Pulmonary artery endothelial cell (primary cell): ENCODE data around the gene NOX5. TPM values are rescaled to one million over a fixed set of nuclear protein-coding genes. Genes with fewer than 3 reads are reported as not detected.

ENCODE experiments used
- DNase-seq: peaks from one replicate; pipeline ENCODE4 v3.0.0-alpha.2; 2011; ENCODE audit warnings: low read depth, low spot score
- total RNA-seq: library from RNA; depleted of rRNA; stranded (reverse); fragments of >200 nt; gene quantifications from 2 replicates; pipeline ENCODE4 v1.2.3, GENCODE V29; 2014

NOX5 gene
- total RNA-seq, 1 donor from 2014 or later: not detected

DNA sequence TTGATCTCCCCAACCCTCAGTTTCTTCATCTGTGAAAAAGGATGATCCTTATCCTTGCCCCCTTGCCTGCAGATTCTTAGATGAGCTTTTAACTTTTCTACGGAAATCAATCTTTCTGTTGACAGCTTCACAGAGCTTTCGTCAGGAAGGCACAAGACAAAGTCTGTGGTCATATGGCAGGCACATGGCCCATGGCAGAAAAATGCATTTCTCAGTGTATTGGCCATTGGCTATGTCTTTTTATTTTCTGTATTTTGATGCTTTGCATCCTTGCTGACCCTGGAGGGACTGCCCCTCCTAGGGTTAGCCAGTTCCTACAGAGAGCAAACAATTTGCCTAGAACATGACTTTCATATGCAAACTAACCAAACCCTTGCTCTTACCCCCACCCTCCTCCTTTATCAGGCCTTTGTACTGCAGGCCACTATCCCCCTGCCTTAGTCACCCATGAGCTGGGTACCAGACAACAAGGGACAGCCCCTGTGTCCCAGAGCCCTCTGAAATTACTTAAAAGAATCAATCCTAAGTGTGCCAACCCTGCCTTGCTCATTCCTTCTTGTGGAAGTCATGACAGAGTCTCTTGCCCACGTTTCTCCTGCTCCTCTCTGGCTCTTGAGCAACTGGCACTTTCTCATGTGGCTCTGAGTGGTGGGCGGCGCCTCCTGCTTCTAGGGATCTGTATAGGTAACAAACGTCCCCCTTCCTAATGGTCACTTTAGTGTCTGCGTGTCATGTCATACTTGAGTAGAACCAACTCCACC, 24.1 kb upstream of the NOX5 start:
- DNase-seq: no peak

DNA sequence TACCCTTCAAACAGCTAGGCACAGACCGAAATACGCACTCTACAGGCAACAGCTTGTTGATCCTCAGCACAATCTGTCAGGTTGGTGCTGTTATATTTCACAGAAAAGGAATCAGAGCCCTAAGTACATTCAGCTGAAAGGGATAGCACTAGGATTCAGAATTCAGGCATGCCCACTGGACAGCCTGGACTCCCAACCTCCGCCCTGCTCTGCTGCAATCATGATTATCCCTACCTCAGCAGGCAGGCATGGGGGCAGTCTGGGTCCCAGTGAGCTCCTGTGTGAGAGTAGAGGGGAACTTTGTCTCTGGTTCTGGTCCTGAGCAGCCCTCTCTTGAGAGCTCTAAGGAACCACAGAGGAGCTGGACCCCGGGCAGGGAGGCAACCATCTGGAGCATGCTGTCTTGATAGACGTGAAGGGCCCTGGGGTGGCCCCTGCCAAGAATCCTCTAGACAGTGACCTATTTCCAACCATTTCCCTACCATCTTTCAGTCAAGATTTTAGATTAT, 23.4 kb upstream of the NOX5 start:
- DNase-seq: no peak

DNA sequence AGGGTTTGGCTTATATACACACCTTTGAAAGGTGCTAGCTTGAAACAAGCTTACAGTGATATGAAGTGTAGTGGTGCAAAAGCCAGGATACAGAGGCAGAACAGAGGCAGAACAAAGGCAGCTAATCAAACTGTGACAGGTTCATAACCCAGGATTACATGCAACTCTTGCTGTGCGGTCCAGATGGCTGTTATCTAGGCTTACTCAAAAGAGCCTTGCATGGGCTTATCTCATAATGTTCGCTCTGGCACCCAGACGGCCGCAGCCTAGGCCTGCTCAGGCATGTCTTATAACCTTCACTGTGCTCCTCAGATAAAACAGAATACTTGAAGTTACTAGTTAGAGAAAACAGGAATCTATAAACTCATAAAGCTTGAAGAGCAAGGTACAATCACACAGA, 22.8 kb upstream of the NOX5 start:
- DNase-seq: no peak

DNA sequence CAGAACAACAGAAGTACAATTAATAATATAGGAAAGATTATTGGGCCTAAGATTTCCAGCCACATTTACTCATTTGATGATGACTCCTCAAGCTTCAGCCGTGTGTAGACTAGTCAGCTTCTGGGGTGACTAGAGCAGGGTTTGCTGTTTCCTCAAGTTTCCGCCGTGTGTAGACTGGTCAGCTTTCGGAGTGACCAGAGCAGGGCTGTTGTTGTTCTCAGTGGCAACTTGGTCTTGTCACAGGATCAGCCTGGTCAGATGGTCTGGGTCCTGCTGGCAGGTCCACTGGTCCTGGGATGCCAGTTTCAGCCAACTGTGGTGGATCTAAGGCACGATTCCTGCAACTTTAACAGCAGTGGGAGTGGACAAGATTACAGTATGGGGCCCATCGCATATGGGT, 21.8 kb upstream of the NOX5 start:
- DNase-seq: no peak

DNA sequence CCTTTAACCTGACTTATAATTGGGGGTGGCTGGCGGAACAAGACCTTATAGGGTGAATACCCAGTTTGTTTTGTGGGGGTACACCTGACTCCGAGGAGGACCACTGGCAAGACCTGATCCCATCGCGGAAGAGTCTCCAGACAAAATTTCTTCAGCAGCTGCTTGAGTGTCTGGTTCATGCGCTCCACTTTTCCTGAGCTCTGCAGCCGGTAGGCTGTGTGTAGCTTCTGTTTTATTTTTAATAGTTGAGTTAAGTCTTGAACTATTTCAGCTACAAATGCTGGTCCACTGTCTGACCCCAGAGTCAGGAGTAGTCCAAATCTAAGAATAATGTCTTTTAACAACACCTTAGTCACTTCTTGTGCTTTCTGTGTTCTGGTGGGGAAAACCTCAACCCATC, 21.2 kb upstream of the NOX5 start:
- no peak for DNase-seq

DNA sequence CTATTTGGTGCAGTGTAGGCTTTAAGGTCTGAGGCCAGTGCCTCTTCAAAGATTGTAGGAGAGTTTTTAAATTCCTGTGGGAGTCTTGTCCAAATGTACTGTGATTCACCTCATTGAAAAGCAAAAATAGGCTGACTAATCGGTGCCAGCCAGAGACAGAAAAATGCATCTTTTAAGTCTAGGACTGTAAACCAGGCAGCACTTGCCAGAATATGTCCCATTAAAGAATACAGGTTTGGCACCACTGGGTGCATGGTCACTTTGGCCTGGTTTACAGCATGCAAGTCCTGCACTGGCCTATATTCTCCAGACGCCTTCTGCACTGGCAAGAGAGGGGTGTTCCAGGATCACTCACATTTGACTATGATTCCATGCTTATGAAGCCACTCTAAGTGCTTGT, 20.3 kb upstream of the NOX5 start:
- no peak for DNase-seq

DNA sequence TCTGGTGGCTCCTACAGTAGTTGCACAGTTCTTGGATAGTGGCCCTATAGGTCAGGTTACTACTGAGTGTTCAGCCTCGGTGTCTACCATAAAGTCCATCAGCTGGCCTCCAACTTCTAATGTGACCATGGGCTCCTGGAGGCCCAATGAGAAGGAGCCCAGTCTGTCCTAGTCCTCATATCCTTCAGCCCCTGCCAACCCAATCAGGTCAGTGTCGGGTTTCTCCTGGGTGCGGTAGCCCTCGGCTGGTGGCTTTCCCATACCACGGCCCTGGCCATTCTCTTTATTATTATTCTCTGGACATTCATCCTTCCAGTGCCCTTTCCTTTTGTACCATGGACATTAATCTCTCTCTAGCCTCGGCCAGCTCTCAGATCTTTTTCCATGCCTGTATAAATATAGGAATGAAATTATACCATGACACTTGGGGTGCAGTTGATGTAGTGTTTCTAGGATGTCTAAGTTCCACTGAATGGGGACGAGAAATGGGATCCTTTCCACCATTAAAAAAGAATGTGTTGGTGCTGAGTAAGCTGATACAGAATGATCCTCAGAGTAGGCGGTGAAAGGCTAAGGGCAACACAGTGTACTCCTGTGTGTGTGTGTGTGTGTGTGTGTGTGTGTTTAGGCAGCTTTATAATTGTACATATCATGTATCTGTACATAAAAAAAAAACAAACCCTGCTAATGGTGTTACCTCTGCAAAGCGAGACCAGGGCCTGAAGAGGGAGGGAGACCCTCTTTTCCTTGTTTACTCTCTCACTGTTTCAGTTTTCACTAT, 19.3 kb upstream of the NOX5 start:
- DNase-seq: no peak

DNA sequence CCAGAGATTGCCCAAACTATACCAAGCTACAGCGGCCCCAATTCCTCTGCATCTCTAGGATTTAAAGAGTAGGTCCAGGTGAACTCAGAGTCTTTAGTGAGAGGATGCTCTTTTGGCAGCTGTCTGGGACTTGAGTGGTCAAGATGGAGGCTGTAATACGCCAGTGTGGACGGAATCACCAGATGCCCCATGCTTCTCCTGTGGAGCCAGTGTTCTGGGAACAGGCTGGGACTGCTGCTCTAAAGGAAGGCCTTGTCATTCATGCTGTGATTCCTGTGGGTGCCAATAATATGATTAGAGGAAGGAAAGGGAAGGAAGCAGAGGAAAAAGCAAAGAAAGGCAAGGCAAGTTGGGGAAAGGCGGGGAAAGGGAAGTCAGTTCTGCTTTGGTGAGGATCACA, 17.4 kb upstream of the NOX5 start:
- no peak for DNase-seq

DNA sequence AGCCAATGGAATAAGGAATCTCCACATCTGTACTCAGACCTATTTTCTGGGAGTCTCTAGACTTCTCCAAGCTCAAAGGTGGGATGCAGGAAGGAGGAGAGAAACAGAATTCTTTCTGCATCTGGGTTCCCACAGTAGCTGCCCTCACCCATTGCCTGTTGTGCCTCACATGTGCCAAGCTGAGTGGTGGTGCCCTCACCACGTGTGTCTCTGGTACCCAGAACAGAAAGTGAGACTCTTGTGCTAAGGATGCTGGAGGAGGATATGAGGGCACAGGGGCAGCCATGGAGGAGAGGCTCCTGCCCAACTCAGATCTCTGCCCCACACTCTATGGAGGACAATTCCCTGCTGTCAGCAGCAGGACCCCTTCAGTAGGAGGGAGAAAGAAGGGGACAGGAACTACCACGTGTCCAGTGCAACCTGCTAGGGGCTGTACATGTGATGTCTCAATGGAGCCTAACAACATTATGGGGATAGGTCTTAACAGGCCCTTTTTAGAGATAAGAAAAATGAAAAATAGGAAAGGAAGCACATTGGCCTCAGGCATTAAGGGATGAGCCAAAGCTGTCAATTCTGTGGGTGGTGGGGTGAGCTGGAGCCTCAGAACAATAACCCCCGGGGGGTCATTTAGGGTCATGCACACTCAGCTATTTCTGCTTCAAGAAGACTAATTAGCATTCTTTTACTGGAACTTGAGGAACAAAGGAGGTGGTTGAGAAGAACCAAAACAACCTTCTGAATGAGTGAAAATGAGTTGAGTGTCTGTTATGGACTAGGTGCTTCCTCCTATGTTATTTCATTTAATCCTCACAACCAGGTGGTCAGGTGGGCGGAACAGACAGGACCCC, 16.3 kb upstream of the NOX5 start:
- no peak for DNase-seq

DNA sequence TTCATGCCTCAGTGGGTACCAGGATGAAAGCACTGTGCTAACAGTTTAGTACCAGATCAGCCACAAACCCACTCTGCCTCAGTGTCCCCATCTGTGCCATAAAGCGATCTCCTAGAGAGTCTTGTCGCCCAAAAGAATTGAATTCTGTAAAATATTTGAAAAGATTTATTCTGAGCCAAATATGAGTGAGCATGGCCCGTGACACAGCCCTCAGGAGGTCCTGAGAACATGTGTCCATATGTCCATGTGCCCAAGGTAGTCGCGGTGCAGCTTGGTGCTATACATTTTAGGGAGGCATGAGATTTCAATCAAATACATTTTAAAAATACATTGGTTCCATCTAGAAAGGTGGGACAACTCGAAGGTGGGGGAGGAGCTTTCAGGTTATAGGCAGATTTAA, 15.4 kb upstream of the NOX5 start:
- no peak for DNase-seq

DNA sequence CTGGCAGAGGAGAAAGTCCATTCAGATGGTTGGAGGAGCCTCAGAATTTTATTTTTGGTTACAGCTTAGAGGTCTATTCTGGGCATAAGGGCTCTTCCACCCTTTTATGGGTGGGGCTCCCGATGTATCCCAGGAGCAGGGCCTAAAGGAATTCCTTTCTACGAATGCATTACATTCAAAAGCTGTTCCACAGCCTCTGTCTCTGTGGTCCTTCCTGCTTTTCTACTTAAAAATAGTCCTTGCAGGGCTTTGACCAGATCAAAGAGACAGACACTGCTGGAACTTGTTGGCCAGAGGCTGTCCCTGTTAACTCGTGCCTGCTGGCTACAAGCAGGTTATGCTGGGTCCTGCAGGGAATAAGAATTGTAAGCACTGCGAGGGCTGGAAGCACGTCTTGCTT, 14.4 kb upstream of the NOX5 start:
- DNase-seq: no peak

DNA sequence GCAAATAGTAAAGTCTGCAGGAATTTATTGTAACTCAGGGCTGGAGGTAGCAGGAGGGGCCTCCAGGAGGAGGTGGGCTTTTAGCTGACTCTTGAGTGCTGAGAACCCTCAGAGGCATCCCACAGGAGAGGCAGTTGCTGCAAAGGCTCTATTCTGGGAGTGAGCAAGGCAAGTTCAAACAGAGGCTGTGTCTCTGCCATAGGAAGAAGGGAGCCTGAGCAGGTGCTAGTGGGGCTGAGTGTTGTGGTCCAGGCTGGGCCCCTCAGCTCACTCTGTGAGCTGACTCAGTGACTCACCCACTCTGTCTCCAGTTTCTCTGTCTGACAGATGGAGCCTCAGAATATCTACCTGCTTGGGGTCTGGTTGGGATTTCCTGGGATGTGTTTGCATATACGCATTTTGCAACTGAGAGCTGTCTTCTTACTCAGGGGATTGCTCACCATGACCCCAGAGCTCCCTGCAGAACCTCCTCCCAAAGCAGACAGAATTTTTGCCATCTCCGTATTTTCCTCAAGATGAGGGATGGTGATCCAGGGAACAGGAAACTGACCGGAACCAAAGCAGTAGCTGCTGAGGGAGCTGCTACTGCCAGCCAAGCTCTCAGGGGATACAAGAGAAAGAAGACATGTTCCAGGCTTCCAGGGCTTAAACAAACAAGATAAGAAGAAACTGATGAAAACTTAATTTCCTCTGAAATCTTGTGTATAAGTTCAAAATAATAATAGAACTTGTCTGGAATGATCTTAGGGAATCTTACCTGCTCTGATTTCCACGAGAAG, 13.6 kb upstream of the NOX5 start:
- no peak for DNase-seq

DNA sequence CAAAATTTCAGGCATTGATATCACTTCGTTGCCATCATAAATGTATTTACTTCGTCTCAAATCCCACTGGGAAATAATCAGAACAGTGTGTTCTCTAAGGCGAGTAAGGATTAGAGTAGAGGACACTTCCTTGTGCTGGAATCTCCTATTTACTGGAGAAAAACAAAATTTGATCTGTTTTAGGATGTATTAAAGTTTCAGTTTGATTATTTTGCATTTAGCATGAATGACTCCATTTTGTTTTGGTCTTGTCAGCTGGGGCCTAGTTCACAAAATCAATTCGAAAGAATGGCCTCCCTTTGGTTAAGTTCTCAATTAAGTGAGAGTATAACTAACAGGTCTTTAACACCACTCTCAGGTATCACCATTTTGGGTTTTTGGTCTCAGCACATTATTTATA, 11.7 kb upstream of the NOX5 start:
- no peak for DNase-seq

DNA sequence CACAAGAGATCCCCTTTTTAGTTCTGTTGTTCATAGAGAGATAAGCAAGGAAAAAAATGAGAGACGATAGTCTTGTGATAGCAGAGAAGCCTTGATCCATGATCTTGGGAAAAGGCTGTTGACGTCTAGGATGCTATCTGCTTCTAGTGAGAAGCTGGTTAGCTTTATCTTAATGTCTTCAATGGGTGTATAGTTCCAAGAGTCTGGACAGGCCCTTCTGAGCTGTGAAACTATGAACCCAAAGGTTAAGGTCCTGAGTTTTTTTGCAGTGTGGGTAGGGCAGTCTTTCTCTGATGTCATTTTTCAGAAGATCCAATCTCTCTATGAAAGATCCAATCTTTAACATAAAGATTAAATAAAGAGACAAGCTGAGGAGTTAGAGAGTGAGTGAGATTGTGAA, 10.5 kb upstream of the NOX5 start:
- no peak for DNase-seq

DNA sequence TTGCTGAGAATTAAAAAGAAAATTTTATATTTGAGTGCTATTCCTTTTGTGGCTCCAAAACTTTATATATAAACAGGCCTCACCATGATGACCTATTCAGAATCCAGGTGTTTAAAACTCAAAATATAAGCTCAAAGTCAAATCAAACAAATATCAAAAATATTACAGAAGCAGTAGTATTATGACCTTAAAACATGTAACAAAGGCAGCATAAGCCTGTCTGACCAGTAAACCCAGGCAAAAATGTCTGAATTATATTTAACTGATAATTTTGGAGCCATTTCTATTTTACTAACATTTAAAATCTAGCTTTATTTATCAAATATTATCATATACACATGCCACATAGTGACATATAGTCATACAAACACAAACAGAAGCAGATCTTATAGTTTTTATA, 6.4 kb upstream of the NOX5 start:
- no peak for DNase-seq

DNA sequence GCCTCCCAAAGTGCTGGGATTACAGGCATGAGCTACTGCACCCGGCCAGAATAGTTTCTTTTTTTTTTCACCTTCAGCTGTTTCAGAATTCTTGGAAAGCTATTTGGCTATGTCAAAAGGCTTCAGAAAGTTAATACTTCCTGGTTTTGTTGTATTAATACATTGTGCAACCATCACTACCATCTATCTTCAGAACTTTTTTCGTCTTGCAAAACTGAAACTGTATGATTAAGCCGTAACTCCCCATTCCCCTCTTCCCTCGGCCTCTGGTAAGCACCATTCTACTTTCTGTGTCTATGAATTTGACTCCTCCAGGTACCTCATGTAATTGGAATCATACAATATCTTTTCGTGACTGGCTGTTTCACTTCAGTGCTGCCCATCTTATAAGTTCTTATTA, 5.2 kb upstream of the NOX5 start:
- no peak for DNase-seq

DNA sequence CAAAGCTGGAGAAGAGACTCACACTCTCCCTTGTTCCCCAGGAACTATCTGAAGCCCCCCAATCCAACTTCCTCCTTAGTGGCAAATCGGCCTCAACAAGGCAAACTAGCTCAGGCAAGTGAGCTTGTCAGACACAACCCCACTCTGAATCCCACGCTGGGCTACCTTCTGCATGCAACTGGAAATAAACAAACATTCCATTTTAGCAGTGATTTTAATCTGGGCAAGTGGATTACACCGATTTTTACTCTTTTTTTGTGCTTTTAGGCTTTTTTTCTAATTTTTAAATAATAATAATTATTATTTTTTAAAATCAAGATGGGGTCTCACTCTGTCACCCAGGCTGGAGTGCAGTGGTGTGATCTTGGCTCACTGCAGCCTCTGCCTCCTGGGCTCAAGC, 2.9 kb upstream of the NOX5 start:
- DNase-seq: no peak

DNA sequence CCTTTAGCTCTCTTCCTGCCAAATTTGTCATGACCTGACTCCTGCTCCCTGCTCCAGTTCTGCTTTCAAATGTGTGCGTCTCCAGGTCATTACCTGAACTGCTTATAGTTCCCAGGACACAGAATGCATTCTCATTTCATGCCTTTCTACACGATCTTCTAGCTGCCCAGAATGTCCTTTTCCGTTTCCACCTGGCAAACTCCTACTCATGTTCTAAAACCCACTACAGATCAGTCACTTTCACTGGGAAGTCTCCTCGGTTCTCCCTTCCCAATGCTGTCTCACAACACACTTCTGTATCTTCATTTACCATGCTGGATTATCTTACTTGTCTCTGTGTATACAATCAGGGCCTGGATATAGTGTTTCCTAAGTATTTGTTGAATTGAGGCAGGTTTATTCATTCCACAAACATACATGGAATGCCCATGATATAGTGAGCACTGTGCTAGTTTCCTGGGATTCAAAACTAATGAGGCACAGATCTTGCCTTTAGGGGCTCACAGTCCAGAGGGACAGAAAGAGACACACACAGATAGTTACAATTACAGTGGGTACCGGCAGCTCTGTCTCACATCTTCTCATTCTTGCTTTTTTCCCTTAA, 1.6 kb upstream of the NOX5 start:
- no peak for DNase-seq

DNA sequence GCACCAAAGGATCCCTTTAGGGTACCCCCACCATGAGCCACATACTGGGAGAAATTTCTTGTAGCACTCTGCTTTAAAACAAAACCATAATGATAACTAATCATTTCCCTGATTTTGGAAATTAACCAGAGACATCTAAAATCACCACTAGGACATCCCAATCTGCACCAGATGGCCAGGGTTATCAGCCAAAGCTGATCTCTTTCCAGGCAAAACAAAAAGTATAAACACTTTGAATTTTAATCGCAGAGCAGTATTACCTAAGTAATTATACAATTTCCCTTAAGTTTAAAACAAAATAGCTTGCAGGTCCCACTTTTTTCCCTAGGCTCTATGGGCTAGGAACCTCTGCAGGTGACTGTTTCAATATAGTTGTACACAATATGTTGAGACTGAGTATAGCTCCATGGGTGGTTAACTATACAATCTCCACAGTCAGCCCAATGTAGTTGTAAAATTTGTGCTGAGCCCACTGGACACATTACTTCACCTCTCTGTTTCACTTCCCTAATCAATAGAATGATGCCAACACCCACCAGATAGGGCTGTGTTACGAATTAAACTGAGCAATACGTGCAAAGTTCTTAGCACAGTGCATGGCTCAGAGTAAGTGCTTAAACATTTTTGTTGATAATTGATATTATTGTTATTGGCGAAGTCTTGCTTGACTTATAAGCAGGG, 629 bp upstream of the NOX5 start:
- no peak for DNase-seq

DNA sequence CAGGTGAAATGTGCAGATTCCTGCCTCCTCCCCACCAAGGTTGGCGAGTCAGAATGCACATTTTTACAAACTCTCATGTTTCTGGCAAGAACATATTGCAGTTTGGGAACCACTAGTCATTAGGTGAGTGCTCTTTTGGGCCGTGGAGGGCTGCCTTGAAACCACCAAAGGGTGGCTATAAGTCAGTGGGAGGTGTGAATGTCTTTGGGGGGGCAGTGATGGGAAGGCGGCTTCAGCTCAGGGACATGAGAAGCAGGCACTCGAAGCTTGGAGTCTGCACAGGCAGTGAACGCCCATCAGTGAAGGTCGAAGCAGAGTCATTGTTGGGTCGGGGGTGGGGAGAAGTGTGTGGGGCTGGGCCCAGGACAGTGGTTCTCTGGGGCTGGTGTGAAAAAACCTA, 1.1 kb downstream of the NOX5 start:
- no peak for DNase-seq
